Sigmoid colon (tissue), 4 donors: Measurements from ENCODE around the gene CASZ1.

ENCODE experiments used
- EP300 ChIP-seq, 4 donors: sonication (generic); formaldehyde crosslinking; IDR thresholded peaks; one replicate each; pipeline ENCODE4 v1.6.1; 2017; ENCODE audit warnings: antibody characterized with exemption in 4 of 4
- POLR2A ChIP-seq, 2 donors: fragments of 450-650 bp; IDR thresholded peaks; one replicate each; pipeline ENCODE4 v1.6.1; 2016; ENCODE audit warnings: antibody characterized with exemption in 2 of 2, mild to moderate bottlenecking in 2 of 2, moderate library complexity in 2 of 2
- POLR2AphosphoS5 ChIP-seq, 4 donors: sonication (generic); formaldehyde crosslinking; IDR thresholded peaks; one replicate each; pipeline ENCODE4 v1.6.1; 2017; ENCODE audit warnings: antibody characterized with exemption in 4 of 4
- TF ChIP-seq, protein P1 (sequence below), 4 experiments: fragments of 450-650 bp in 3 of 4; fragments of 200-600 bp in 1 of 4; IDR thresholded peaks; one replicate each; pipeline ENCODE4 v1.5.1; 2016 to 2019; ENCODE audit warnings: antibody characterized with exemption in 4 of 4, mild to moderate bottlenecking in 3 of 4, moderate library complexity in 2 of 4

DNA sequence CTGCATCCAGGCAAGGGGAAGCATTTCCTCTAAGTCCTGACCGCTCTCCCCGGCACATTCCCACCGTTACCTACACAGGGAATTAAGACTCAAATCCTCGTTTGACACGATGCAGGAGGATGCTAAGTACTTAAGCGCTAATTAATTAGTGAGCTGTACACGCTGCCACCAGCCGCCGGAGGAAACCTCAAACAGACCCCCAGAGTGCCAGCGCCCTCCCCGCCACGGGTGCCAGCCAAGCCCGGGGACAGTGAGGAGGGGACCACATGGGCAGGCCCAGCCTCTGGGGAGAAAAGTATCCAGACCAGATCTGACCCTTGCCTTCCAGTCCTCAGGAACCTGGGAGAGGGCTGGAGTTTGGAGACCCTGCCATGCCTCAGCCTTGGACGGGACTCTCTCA is 17.4 kb upstream of the CASZ1 start:
- TF ChIP-seq POLR2A (IDR thresholded peaks at IDR 0.05) (no peak), POLR2AphosphoS5 (IDR thresholded peaks at IDR 0.05) (no peak), EP300 (IDR thresholded peaks at IDR 0.05) (no peak)
- TF ChIP-seq, protein P1, sequence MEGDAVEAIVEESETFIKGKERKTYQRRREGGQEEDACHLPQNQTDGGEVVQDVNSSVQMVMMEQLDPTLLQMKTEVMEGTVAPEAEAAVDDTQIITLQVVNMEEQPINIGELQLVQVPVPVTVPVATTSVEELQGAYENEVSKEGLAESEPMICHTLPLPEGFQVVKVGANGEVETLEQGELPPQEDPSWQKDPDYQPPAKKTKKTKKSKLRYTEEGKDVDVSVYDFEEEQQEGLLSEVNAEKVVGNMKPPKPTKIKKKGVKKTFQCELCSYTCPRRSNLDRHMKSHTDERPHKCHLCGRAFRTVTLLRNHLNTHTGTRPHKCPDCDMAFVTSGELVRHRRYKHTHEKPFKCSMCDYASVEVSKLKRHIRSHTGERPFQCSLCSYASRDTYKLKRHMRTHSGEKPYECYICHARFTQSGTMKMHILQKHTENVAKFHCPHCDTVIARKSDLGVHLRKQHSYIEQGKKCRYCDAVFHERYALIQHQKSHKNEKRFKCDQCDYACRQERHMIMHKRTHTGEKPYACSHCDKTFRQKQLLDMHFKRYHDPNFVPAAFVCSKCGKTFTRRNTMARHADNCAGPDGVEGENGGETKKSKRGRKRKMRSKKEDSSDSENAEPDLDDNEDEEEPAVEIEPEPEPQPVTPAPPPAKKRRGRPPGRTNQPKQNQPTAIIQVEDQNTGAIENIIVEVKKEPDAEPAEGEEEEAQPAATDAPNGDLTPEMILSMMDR (IDR thresholded peaks at IDR 0.05), result no peak
